Keratinocyte (primary cell): ENCODE data around the gene RNF130. TPM values are rescaled to one million over a fixed set of nuclear protein-coding genes. Genes with fewer than 3 reads are reported as not detected.

Experiments
- DNase-seq: peaks from one replicate; pipeline ENCODE4 v3.0.0-alpha.2; 2011; ENCODE audit warnings: low read depth, missing footprints, low spot score
- FAIRE-seq: peaks from 2 replicates; lab custom pipeline; 2011; peaks lifted over from hg19 to GRCh38; lab: Jason Lieb, UNC
- H2AFZ ChIP-seq: 2 replicates; pipeline ENCODE4 v1.6.0; 2012; ENCODE audit warnings: low read length, control low read depth, inconsistent platforms; ENCODE audit not compliant: control insufficient read depth
- H3K27ac ChIP-seq: 2 replicates; pipeline ENCODE4 v1.5.1; 2011; ENCODE audit warnings: low read length; ENCODE audit not compliant: control insufficient read depth, insufficient read depth
- H3K27me3 ChIP-seq: 3 replicates; pipeline ENCODE4 v1.6.0; 2011; ENCODE audit warnings: low read length; ENCODE audit not compliant: control insufficient read depth, insufficient read depth; ENCODE audit errors: extremely low read depth
- H3K36me3 ChIP-seq, 2 experiments: 2 replicates in 1 of 2; 3 replicates in 1 of 2; pipeline ENCODE4 v1.5.1; 2011; ENCODE audit warnings: low read length in 2 of 2, mild to moderate bottlenecking in 1 of 2; ENCODE audit not compliant: control insufficient read depth in 2 of 2, insufficient read depth in 2 of 2; ENCODE audit errors: extremely low read depth in 1 of 2
- H3K4me1 ChIP-seq: 3 replicates; pipeline ENCODE4 v1.5.1; 2011; ENCODE audit warnings: low read length; ENCODE audit not compliant: control insufficient read depth, insufficient read depth; ENCODE audit errors: extremely low read depth
- H3K4me2 ChIP-seq: 3 replicates; pipeline ENCODE4 v1.6.0; 2011; ENCODE audit warnings: low read depth, low read length; ENCODE audit not compliant: control insufficient read depth, insufficient read depth; ENCODE audit errors: extremely low read depth
- H3K4me3 ChIP-seq, 3 experiments: fragments of 200-600 bp in 1 of 3; sonication (generic) in 1 of 3; 2 replicates in 2 of 3; 3 replicates in 1 of 3; pipeline ENCODE4 v1.5.1; 2011 to 2016; ENCODE audit warnings: low read length in 3 of 3, mild to moderate bottlenecking in 3 of 3, control low read depth in 2 of 3, inconsistent platforms in 1 of 3, low read depth in 1 of 3, mixed read lengths in 1 of 3, mixed run types in 1 of 3, moderate library complexity in 1 of 3; ENCODE audit not compliant: control insufficient read depth in 2 of 3, insufficient read depth in 2 of 3; ENCODE audit errors: extremely low read depth in 1 of 3
- H3K79me2 ChIP-seq: 2 replicates; pipeline ENCODE4 v1.6.0; 2012; ENCODE audit warnings: low read length; ENCODE audit not compliant: control insufficient read depth, insufficient read depth
- H3K9ac ChIP-seq: 3 replicates; pipeline ENCODE4 v1.6.0; 2011; ENCODE audit warnings: low read length; ENCODE audit not compliant: control insufficient read depth, insufficient read depth; ENCODE audit errors: extremely low read depth
- H3K9me1 ChIP-seq: 3 replicates; pipeline ENCODE4 v1.6.0; 2011; ENCODE audit warnings: low read length; ENCODE audit not compliant: control insufficient read depth, insufficient read depth; ENCODE audit errors: extremely low read depth
- H3K9me3 ChIP-seq: 2 replicates; pipeline ENCODE4 v1.5.1; 2012; ENCODE audit warnings: low read depth, low read length; ENCODE audit not compliant: control insufficient read depth
- H4K20me1 ChIP-seq: 3 replicates; pipeline ENCODE4 v1.6.0; 2011; ENCODE audit warnings: low read length; ENCODE audit not compliant: control insufficient read depth, insufficient read depth; ENCODE audit errors: extremely low read depth
- EZH2 ChIP-seq: IDR thresholded peaks from one replicate; pipeline ENCODE4 v1.6.1; 2012; ENCODE audit warnings: inconsistent platforms, mild to moderate bottlenecking, low read length, moderate library complexity
- dilution Hi-C: fragments of 300-500 bp; cut with MboI; formaldehyde crosslinking; loops from one replicate; pipeline ENCODE4 v1.7.0; 2020; ENCODE audit warnings: low sequenced_read_pairs; ENCODE audit not compliant: extremely low pct_ligation_motif_present
- polyA plus RNA-seq, 5 experiments: library from polyadenylated mRNA; depleted of rRNA in 3 of 5; stranded (reverse) in 3 of 5; stranded (forward) in 1 of 5; unstranded in 1 of 5; fragments of >200 nt; gene quantifications; 1 replicate in 1 of 5; 2 replicates in 3 of 5; 3 replicates in 1 of 5; pipeline versions ENCODE4 v1.2.1 to v1.2.3, GENCODE V29; 2011 to 2012; ENCODE audit warnings: missing spikeins in 2 of 5, low read depth in 1 of 5, low replicate concordance in 1 of 5
- TF ChIP-seq, protein P1 (sequence below), 3 experiments: IDR thresholded peaks in 1 of 3; conservative IDR thresholded peaks in 1 of 3; optimal IDR thresholded peaks in 1 of 3; 2 replicates in 2 of 3; 3 replicates in 1 of 3; pipeline versions ENCODE3 to v1.5.1; 2011; ENCODE audit warnings: low read length in 3 of 3, mild to moderate bottlenecking in 3 of 3, moderate library complexity in 2 of 3, control low read depth in 1 of 3, inconsistent platforms in 1 of 3; ENCODE audit not compliant: insufficient read depth in 2 of 3; ENCODE audit errors: extremely low read depth in 1 of 3

The RNF130 gene
- polyA plus RNA-seq, 1 donor (not counting 4 experiments of a cell fraction or from before 2014, with no cell fraction given), result 20.0 TPM

DNA sequence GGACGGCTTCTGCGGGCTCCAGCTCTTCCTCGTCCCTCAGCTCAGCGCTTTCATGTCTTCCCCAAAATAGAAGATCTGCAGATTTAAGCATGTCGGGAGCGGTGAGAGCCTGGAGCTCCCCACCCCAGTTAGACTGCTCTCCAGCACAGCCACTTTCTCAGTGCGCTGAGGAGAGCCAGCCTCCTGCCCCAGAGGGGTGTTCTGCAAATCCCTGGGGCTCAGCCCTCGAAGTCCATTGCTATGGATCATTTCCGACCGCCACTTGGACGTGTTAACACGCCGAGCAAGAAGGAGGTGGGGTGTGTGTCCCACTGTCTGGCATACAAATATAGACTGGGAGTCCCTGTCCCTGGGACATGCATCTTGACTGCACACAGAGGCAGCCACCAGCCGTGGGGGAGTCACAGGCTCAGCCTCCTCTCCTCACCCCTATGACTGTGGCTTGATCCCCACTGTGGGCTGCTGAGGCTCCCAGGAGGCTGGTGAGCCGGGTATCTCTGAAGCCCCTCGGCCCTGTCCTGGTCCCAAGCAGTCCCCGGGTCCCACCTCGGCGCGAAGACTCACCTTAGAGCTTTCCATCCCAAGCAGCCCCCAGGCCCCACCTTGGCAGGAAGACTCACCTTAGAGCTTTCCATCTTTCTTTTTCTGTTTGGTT, 30.0 kb upstream of the RNF130 start:
- TF ChIP-seq EZH2, result no peak
- TF ChIP-seq, protein P1, sequence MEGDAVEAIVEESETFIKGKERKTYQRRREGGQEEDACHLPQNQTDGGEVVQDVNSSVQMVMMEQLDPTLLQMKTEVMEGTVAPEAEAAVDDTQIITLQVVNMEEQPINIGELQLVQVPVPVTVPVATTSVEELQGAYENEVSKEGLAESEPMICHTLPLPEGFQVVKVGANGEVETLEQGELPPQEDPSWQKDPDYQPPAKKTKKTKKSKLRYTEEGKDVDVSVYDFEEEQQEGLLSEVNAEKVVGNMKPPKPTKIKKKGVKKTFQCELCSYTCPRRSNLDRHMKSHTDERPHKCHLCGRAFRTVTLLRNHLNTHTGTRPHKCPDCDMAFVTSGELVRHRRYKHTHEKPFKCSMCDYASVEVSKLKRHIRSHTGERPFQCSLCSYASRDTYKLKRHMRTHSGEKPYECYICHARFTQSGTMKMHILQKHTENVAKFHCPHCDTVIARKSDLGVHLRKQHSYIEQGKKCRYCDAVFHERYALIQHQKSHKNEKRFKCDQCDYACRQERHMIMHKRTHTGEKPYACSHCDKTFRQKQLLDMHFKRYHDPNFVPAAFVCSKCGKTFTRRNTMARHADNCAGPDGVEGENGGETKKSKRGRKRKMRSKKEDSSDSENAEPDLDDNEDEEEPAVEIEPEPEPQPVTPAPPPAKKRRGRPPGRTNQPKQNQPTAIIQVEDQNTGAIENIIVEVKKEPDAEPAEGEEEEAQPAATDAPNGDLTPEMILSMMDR (optimal IDR thresholded peaks at IDR 0.05 in 1 of 3, IDR thresholded peaks at IDR 0.05 in 1 of 3, conservative IDR thresholded peaks at IDR 0.05 in 1 of 3; ENCODE audit: extremely low read depth in 1 of 3, insufficient read depth in 2 of 3, low read length in 3 of 3), result no peak
- H3K9me3 ChIP-seq, result no peaks in the 10 kb centered on the region
- no peaks in the 10 kb centered on the region for H3K27me3 ChIP-seq
- H3K79me2 ChIP-seq, result no peaks in the 10 kb centered on the region
- dilution Hi-C loops, result no loop called here
- no peak overlapping the region for H3K9ac ChIP-seq
- DNase-seq, result no peak
- H3K9me1 ChIP-seq, result no peaks in the 10 kb centered on the region
- no peaks in the 10 kb centered on the region for H4K20me1 ChIP-seq
- FAIRE-seq, result no peak
- H3K4me1 ChIP-seq, result no peaks in the 10 kb centered on the region
- H3K36me3 ChIP-seq, result no peaks in the 10 kb centered on the region
- H2AFZ ChIP-seq, result no peak overlapping the region
- H3K4me3 ChIP-seq, result no peak overlapping the region
- no peak overlapping the region for H3K27ac ChIP-seq
- H3K4me2 ChIP-seq, result no peak overlapping the region

DNA sequence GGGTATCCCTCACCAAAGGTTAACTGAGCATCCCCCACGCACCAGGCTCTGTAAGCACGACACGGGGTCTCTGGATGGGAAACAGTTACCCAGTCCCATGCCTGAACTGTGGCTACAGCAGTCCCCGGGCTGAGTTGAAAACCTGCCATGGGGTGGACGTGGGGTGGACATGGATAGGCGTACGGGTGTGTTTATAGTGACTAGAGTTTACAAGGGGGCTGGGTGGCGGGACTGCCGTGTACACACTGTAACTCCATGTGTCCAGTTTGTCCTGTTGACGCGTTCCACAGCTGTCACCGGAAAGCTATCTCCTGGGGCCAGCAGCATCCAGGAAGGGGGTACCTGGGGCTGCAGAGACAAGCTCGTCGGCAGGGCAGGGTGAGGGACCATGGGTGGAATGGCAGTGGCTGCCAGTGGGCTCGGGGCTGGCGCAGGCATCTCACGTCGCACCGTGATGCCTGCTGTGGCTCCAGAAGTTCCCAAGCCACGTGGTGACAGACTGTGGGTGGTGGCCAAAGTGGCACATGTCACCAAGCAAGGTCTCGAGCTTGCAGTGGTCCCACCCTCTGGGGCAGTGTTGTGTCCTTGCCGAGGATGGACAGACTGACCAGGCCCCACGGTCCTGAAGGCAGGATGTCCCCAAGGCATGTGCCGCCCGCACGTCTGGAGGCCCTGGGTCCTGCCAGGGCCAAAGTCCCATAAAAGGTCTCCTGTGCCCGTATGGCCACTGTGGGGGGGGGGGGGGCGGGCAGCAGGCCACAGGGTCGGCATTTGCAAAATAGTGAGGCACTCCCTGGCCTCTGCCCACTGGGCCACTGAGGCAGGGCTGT, 29.3 kb upstream of the RNF130 start:
- Histone ChIP-seq H3K4me3 (no peak overlapping the region), H3K9ac (no peak overlapping the region), H3K9me3 (no peaks in the 10 kb centered on the region), H3K4me2 (no peak overlapping the region), H3K9me1 (no peaks in the 10 kb centered on the region), H3K27me3 (no peaks in the 10 kb centered on the region), H3K4me1 (no peaks in the 10 kb centered on the region), H2AFZ (no peak overlapping the region), H3K79me2 (no peaks in the 10 kb centered on the region), H4K20me1 (no peaks in the 10 kb centered on the region), H3K27ac (no peak overlapping the region), H3K36me3 (no peaks in the 10 kb centered on the region)
- no peak for FAIRE-seq
- dilution Hi-C loops, result no loop called here
- no peak for DNase-seq
- no peak for TF ChIP-seq EZH2
- TF ChIP-seq, protein P1 (optimal IDR thresholded peaks at IDR 0.05 in 1 of 3, IDR thresholded peaks at IDR 0.05 in 1 of 3, conservative IDR thresholded peaks at IDR 0.05 in 1 of 3; ENCODE audit: extremely low read depth in 1 of 3, insufficient read depth in 2 of 3, low read length in 3 of 3), result no peak
